ENCODE measurements around the gene RCAN2. TPM values are rescaled to one million over a fixed set of nuclear protein-coding genes. Genes with fewer than 3 reads are reported as not detected.

RCAN2 gene
- total RNA-seq, 1 experiment from 2014 or later: 0.44 TPM

DNA sequence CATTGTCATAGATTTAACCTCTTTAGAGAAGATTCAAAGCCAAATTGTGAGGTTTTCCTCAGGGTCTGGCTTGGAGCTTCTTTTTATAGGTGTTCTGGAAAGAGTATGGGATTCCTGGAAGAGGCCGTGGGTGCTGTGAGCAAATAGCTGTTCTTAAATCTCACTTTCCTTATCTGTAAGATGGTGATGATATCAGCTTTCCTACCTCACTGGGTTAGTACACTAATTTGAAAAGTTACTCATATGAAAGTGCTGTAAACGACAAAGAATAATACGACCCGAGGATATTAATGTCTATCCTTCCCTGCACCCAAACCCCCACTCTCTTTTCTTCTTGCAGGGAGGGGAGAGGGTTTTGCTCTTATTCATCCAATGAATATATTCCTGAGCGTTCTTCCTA, 203.6 kb downstream of the RCAN2 start:
- BruUV-seq (replicated peaks): no TSS peak
- Histone ChIP-seq H3K4me3 (no peak overlapping the region), H3K9me3 (ENCODE audit: insufficient read depth, low read depth) (no peaks in the 10 kb centered on the region), H3K27me3 (ENCODE audit: insufficient read depth, low read depth) (0 out of 2 replicates have a peak, but pooled peaks cover 2% of the 10 kb centered on the region), H3K27ac (no peak overlapping the region), H3K9me2 (ENCODE audit: insufficient read depth) (no peaks in the 10 kb centered on the region), H3K36me3 (ENCODE audit: low read depth) (no peaks in the 10 kb centered on the region), H2AFZ (no peak overlapping the region), H3F3A (ENCODE audit: insufficient read depth, low read depth) (no peaks in the 10 kb centered on the region), H3K4me1 (replicated peaks; ENCODE audit: insufficient read depth) (no peaks in the 10 kb centered on the region), H4K20me1 (ENCODE audit: insufficient read depth) (no peaks in the 10 kb centered on the region), H3K4me2 (no peak overlapping the region), H3K79me2 (ENCODE audit: low read depth) (no peaks in the 10 kb centered on the region)
- no peak for TF ChIP-seq EZH2 (IDR thresholded peaks at IDR 0.05; ENCODE audit: low read depth)
- TF ChIP-seq, protein P1, sequence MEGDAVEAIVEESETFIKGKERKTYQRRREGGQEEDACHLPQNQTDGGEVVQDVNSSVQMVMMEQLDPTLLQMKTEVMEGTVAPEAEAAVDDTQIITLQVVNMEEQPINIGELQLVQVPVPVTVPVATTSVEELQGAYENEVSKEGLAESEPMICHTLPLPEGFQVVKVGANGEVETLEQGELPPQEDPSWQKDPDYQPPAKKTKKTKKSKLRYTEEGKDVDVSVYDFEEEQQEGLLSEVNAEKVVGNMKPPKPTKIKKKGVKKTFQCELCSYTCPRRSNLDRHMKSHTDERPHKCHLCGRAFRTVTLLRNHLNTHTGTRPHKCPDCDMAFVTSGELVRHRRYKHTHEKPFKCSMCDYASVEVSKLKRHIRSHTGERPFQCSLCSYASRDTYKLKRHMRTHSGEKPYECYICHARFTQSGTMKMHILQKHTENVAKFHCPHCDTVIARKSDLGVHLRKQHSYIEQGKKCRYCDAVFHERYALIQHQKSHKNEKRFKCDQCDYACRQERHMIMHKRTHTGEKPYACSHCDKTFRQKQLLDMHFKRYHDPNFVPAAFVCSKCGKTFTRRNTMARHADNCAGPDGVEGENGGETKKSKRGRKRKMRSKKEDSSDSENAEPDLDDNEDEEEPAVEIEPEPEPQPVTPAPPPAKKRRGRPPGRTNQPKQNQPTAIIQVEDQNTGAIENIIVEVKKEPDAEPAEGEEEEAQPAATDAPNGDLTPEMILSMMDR (conservative IDR thresholded peaks at IDR 0.05): no peak
- DNase-seq: no peak
- intact Hi-C loops (cut with micrococcal nuclease; ENCODE audit: unreplicated experiment): no loop called here
- CTCF ChIA-PET: no interaction called here
- POLR2A ChIA-PET (ENCODE audit: unreplicated experiment): interaction anchor here (0.6 kb wide), 1 partner anchor 335 kb away, joined by 4 read pairs; no protein-coding TSS in a partner anchor

DNA sequence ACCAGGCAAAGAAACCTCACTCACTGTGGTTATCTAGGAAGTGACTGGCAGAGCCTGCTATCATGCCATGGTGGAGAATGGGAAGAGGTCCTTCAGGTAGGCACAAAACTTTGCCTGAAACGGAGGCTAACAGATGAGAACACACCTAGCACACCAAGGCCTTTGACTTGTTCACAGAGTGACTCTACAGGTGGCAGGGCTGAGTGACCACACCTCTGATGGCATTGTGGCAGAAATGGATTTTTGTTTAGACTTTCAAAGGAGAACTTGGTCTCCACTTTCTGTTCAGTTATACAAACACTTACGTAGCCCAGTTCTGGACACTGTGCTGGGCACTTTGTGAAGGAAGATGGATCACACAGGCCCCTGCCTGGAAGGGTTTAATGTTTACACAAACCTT, 204.2 kb downstream of the RCAN2 start:
- no peak overlapping the region for H2AFZ ChIP-seq
- no peak for DNase-seq
- no peak overlapping the region for H3K4me2 ChIP-seq
- no peaks in the 10 kb centered on the region for H4K20me1 ChIP-seq (ENCODE audit: insufficient read depth)
- no peak overlapping the region for H3K27ac ChIP-seq
- intact Hi-C loops (cut with micrococcal nuclease; ENCODE audit: unreplicated experiment): no loop called here
- ChIA-PET POLR2A (ENCODE audit: unreplicated experiment) (no interaction called here), CTCF (no interaction called here)
- H3K27me3 ChIP-seq (ENCODE audit: insufficient read depth, low read depth): 0 out of 2 replicates have a peak, but pooled peaks cover 2% of the 10 kb centered on the region
- no peaks in the 10 kb centered on the region for H3K36me3 ChIP-seq (ENCODE audit: low read depth)
- no peaks in the 10 kb centered on the region for H3K9me3 ChIP-seq (ENCODE audit: insufficient read depth, low read depth)
- no peaks in the 10 kb centered on the region for H3F3A ChIP-seq (ENCODE audit: insufficient read depth, low read depth)
- no peak for TF ChIP-seq EZH2 (IDR thresholded peaks at IDR 0.05; ENCODE audit: low read depth)
- no peaks in the 10 kb centered on the region for H3K79me2 ChIP-seq (ENCODE audit: low read depth)
- BruUV-seq (replicated peaks): no TSS peak
- no peaks in the 10 kb centered on the region for H3K9me2 ChIP-seq (ENCODE audit: insufficient read depth)
- H3K4me1 ChIP-seq (replicated peaks; ENCODE audit: insufficient read depth): no peaks in the 10 kb centered on the region
- H3K4me3 ChIP-seq: no peak overlapping the region

DNA sequence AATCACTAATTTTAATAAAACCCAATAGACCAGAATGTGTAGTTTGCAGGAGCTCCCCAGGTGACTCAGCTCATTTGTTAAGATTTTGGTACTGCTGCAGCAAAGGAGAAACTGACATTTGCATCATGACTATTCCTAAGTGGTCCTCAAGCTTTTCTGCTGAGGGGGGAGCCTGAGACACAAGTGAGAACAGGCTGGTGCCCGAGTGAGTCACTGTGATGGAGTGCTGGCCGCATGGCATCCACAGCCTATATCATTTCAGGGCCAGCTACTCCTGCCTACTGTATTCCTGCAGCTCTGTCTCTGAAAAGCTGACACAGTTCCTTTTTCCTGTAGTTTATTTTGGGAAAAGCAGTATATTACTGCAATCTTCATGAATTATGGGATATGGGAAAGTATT, 206.8 kb downstream of the RCAN2 start:
- no peaks in the 10 kb centered on the region for H3K79me2 ChIP-seq (ENCODE audit: low read depth)
- H4K20me1 ChIP-seq (ENCODE audit: insufficient read depth): no peaks in the 10 kb centered on the region
- H3K4me2 ChIP-seq: no peak overlapping the region
- H3F3A ChIP-seq (ENCODE audit: insufficient read depth, low read depth): no peaks in the 10 kb centered on the region
- H3K4me1 ChIP-seq (replicated peaks; ENCODE audit: insufficient read depth): no peaks in the 10 kb centered on the region
- CTCF ChIA-PET: no interaction called here
- no peak overlapping the region for H3K4me3 ChIP-seq
- H3K9me2 ChIP-seq (ENCODE audit: insufficient read depth): no peaks in the 10 kb centered on the region
- H2AFZ ChIP-seq: no peak overlapping the region
- 0 out of 2 replicates have a peak, but pooled peaks cover 2% of the 10 kb centered on the region for H3K27me3 ChIP-seq (ENCODE audit: insufficient read depth, low read depth)
- no peak overlapping the region for H3K27ac ChIP-seq
- POLR2A ChIA-PET (ENCODE audit: unreplicated experiment): no interaction called here
- intact Hi-C loops (cut with micrococcal nuclease; ENCODE audit: unreplicated experiment): no loop called here
- no peak for DNase-seq
- H3K9me3 ChIP-seq (ENCODE audit: insufficient read depth, low read depth): no peaks in the 10 kb centered on the region
- no TSS peak for BruUV-seq (replicated peaks)
- TF ChIP-seq, protein P1 (conservative IDR thresholded peaks at IDR 0.05): no peak
- TF ChIP-seq EZH2 (IDR thresholded peaks at IDR 0.05; ENCODE audit: low read depth): no peak
- no peaks in the 10 kb centered on the region for H3K36me3 ChIP-seq (ENCODE audit: low read depth)

DNA sequence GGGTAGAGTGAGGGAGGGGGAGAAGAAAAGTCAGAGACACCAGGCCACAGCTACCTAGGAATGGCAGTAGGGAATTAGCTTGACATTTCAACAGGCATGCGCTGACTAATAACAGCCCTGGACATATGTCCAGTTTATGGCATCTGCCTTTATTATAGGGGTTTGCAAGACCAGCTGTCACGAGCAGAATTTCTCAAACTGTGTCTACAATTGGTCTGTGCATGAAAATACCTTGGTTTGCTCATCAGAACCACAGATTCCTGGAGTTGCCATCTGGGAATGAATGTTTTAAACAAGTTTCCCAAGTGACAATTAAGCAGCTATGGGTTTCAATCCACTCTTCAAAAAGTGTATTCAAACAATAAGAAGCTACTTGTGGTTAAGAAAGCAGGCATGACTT, 210.1 kb downstream of the RCAN2 start:
- no peak overlapping the region for H3K4me3 ChIP-seq
- no peaks in the 10 kb centered on the region for H3F3A ChIP-seq (ENCODE audit: insufficient read depth, low read depth)
- H3K79me2 ChIP-seq (ENCODE audit: low read depth): no peaks in the 10 kb centered on the region
- TF ChIP-seq EZH2 (IDR thresholded peaks at IDR 0.05; ENCODE audit: low read depth): no peak
- TF ChIP-seq, protein P1 (conservative IDR thresholded peaks at IDR 0.05): no peak
- H3K9me3 ChIP-seq (ENCODE audit: insufficient read depth, low read depth): no peaks in the 10 kb centered on the region
- no peaks in the 10 kb centered on the region for H3K9me2 ChIP-seq (ENCODE audit: insufficient read depth)
- no peak for DNase-seq
- ChIA-PET CTCF (no interaction called here), POLR2A (ENCODE audit: unreplicated experiment) (no interaction called here)
- H3K4me2 ChIP-seq: no peak overlapping the region
- H3K36me3 ChIP-seq (ENCODE audit: low read depth): no peaks in the 10 kb centered on the region
- no peaks in the 10 kb centered on the region for H3K4me1 ChIP-seq (replicated peaks; ENCODE audit: insufficient read depth)
- H3K27me3 ChIP-seq (ENCODE audit: insufficient read depth, low read depth): no peaks in the 10 kb centered on the region
- no peak overlapping the region for H3K27ac ChIP-seq
- no TSS peak for BruUV-seq (replicated peaks)
- H2AFZ ChIP-seq: no peak overlapping the region
- H4K20me1 ChIP-seq (ENCODE audit: insufficient read depth): no peaks in the 10 kb centered on the region
- intact Hi-C loops (cut with micrococcal nuclease; ENCODE audit: unreplicated experiment): no loop called here

Measured in PC-9 (cell line).